GM19438 (cell line): ENCODE data around the gene BTBD3.

ENCODE experiments used
- ATAC-seq: cut with Tn5 transposase; IDR thresholded peaks from one replicate; pipeline ENCODE4 v1.9.1; 2021; ENCODE audit warnings: low read depth; ENCODE audit not compliant: unreplicated experiment

The BTBD3 gene

DNA sequence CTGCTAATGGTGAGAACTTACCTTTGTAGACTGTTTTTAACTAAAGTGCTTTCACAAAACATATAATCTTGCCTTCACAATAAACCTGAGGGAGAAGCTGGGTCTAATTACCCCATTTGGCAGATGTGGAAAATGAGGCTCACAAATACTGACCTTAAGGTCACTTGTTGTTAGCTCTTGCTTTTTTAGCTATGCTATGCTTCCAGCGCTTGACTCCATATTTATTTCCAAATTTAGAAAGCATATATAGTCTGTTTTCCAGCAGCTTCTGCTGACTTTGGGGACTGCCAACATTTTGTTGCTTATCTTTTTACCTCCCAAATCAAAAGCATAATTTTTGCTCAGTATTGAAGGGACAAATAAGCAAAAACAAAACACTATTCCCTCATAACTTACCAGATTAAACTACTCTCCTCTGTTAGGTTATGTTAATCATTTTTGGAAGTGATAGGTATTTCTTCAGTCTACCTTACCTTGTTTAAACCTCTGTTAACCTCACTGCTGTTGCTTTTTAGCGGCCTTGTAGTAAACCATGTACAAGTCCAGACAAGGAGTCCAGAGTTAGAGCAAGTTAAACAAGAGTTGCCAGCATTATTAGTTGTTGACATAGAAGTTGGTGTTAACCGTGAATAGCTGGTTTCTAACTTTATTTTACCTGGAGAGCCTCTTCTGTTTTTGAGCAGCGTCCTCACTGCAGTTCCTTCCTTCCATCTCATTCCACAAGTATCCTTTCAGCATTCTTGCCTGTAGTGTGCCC, 4.9 kb upstream of the BTBD3 start:
- ATAC-seq = no peak

GRCh38 chr20:11918391-11918845, 725 bp downstream of the BTBD3 start:
- ATAC-seq = no peak

- ATAC-seq = no peak
These were observed 1.3 kb downstream of the BTBD3 start for GRCh38 chr20:11918981-11919380.

DNA sequence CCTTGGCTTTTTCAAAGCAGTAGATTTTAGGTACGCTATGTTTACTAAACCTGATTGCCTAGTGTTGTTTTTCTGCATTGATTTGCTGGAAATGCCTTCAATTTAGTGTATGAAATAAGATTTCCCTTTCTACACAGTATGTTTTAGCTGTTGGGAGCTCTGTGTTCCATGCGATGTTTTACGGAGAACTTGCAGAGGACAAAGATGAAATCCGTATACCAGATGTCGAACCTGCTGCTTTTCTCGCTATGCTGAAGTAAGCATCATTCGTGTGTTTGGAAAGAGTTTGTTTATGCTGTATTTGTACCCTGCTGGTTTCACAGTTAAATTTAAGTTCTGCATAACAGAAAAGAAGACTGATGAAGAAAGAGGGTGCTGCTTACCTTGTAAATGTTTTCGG, 1.9 kb downstream of the BTBD3 start:
- no peak for ATAC-seq

DNA sequence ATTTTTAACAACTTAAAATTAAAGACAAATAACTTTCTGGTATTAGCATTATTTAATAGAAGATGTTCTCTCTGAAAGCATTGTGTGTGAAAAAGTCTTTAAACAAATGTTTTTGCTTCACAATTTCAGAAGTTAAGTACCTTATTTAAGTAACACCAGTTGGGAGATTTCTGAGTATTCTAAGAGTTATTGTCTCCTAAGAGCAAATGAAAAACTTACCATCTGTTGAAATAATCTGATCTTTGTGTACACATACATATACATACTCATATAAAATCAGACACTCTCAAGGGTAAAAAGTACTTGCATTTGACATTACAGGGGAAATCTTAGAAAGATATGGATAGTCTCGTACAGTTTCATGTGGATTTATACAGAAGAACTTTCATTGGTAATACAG, 2.4 kb downstream of the BTBD3 start:
- no peak for ATAC-seq

GRCh38 chr20:11921321-11921720, 3.6 kb downstream of the BTBD3 start:
- ATAC-seq = no peak

DNA sequence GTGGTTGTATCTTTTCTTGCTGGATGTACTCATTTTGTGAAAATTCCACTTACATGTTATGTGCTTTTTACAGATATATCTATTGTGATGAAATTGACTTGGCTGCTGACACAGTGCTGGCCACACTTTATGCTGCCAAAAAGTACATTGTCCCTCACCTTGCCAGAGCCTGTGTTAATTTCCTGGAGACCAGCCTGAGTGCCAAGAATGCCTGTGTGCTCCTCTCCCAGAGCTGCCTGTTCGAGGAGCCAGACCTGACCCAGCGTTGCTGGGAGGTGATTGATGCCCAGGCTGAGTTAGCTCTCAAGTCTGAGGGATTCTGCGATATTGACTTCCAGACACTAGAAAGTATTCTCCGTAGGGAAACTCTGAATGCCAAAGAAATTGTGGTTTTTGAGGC, 4.9 kb downstream of the BTBD3 start:
- ATAC-seq = no peak

- ATAC-seq = no peak
These were observed 7.2 kb downstream of the BTBD3 start for GRCh38 chr20:11924923-11925322.

- ATAC-seq = no peak
These were observed 8.8 kb downstream of the BTBD3 start for GRCh38 chr20:11926292-11926998.

DNA sequence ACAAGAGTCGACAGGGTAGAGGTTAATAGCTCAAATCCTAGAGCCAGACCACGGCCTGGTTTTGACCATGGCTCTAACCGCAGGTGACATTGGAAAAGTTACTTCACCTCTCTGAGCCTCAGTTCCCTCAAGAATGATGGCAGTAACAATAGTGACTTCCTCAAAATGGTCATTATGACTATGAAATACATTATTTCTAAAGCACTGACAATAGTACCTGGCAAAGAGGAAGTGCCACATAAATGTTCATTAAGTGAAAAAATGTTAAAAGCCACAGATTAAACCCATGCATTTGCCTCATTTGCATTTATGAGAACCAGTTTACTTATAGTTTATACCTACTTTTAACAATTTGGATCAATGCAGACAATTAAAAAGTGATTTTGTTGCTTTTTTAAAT, 12.3 kb downstream of the BTBD3 start:
- no peak for ATAC-seq

- no peak for ATAC-seq
These were observed 17.8 kb downstream of the BTBD3 start for GRCh38 chr20:11935212-11936154.

- no peak for ATAC-seq
These were observed 18.5 kb downstream of the BTBD3 start for GRCh38 chr20:11936157-11936556.

DNA sequence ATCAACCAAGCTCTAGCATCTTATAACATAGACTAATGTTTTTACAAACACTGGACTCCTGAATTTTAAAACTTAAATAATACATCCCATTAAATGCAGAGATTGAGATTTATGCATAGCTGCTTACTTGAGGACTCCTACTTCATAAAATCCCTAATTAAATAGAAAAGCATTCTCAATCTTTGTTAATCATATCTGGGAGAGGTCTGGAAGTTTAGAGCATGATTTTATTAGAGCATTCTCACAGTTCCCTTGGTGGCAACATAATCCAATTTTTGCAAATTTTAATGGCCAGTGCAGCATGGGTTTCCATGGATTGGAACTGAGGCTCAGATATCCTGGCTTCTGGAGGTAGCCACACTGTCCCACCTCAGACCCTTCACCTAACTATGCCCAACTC, 19.5 kb downstream of the BTBD3 start:
- no peak for ATAC-seq

- ATAC-seq = no peak
These were observed 24.0 kb downstream of the BTBD3 start for GRCh38 chr20:11941593-11942246.

DNA sequence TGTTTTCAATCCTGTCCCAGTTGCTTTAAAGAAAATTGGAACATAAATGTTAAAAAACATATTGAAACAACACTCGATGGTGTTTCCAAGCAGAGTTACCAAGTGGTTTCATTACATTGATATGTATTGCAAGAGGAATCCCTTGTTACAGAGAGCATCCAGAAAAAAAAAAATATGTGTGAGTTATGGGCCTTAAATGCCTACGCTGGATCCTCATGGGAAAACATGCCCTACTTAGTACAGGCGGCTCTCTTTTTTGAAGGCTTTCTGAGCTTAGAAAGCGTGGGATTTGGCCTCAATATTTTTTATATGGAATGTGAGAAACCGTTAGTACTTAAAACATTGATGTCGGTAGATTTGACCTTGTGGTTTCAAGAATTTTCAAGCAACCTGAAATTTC, 26.1 kb downstream of the BTBD3 start:
- ATAC-seq = no peak

GRCh38 chr20:11948806-11949205, 31.1 kb downstream of the BTBD3 start:
- no peak for ATAC-seq

GRCh38 chr20:11949711-11950110, 32.0 kb downstream of the BTBD3 start:
- ATAC-seq = no peak

DNA sequence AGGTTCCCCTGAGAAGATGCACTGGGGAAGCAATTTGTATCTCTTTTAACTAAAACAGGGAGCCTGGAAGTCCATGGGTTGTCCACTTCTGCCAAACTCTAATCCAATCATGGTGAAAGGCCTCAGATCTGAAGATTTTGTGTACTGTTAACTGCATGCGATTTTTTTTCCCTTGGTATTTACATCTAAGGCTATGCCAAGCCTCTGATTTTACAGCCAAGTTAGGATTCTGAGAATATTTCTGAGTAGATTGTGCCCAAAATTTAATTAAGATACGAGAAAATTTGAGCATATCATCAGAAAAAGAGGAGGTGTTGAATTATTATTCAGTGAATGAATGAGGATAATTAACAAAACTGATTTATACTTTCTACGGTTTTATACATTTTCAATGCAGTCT, 34.0 kb downstream of the BTBD3 start:
- no peak for ATAC-seq

GRCh38 chr20:11952639-11953038, 34.9 kb downstream of the BTBD3 start:
- ATAC-seq = no peak

DNA sequence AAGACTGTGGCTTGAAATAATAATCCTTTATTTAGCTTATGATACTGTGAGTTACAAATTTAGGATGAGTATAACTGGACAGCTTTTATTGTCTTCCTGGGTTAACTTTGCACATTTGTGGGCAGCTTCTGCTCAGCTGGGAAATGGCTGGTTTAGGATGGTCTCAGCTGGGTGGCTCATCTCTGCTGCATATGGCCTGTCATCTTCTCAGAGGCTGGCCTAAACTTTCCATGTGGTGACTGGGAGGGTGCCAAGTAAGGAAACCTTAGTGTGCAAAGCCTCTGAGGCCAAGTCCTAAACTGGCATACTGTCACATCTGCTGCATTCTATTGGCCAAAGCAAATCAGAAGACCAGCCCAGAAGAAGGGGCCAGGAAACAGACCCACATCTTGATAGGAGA, 40.2 kb downstream of the BTBD3 start:
- ATAC-seq = no peak

GRCh38 chr20:11958855-11959254, 41.2 kb downstream of the BTBD3 start:
- ATAC-seq = no peak
